ENCODE measurements around the gene TOP1.

DNA sequence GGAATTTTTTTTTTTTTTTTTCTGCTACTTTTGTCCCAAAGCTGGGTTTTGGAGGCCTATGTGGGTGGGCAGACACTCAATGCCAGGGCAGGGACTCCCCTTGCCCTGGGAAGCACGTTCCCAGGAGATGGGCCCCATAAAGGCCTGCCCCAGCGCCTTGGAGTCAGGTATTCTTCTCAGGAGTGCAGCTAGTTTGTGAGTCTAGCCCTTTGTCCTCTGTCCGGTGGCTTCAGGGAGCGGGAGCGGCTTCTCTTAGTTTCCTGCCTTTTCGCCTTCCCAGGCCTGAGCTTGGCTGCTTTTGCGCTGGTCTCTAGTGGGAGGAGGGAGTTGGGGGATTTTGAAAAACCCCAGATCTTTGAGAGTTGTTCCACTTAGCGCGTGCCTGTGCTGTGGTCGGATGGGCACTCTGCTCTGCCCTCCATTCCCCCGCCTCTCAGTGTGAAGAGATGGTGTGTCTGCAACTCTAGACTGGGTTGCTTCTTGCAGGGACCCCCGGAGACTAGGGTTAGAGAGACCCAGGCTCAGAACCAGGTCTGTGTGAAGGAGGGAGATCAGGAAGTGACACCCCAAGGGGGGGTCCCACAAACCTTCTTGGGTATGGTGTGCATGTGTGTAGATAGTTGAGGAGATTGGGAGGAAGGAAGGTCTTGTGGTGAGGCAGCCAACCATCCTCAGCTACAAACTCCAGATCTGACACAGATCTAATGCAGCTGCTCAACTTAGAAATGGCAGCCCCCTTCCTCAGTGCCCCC, 110.0 kb downstream of the TOP1 start:
- TF ChIP-seq, protein P1, sequence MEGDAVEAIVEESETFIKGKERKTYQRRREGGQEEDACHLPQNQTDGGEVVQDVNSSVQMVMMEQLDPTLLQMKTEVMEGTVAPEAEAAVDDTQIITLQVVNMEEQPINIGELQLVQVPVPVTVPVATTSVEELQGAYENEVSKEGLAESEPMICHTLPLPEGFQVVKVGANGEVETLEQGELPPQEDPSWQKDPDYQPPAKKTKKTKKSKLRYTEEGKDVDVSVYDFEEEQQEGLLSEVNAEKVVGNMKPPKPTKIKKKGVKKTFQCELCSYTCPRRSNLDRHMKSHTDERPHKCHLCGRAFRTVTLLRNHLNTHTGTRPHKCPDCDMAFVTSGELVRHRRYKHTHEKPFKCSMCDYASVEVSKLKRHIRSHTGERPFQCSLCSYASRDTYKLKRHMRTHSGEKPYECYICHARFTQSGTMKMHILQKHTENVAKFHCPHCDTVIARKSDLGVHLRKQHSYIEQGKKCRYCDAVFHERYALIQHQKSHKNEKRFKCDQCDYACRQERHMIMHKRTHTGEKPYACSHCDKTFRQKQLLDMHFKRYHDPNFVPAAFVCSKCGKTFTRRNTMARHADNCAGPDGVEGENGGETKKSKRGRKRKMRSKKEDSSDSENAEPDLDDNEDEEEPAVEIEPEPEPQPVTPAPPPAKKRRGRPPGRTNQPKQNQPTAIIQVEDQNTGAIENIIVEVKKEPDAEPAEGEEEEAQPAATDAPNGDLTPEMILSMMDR (IDR thresholded peaks at IDR 0.05) = no peak
- TF ChIP-seq POLR2A (IDR thresholded peaks at IDR 0.05) = no peak

Measured in vagina (tissue), 2 donors.